ENCODE results near the gene SLC47A2. TPM values are rescaled to one million over a fixed set of nuclear protein-coding genes. Genes with fewer than 3 reads are reported as not detected.

Gene SLC47A2
- polyA plus RNA-seq, 6 donors from 2014 or later, result not detected

DNA sequence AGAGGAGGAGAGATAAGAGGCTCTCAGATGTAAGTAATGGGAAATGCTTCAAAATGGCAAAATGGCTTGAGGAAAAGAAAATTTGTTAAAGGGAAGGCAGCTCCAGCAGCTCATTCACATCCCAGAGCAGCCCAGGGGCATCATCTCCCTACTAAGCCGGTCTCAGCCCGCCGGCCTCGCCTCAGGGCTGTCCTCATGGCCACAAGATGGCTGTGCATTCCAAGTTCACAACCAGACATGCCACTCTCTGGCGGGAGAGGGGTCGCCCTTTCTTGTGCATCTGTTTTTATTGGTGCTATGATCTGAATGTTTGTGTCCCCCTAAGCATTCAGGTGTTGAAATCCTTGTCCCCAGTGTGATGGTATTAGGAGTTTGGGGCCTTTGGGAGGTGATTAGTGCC, 13.5 kb upstream of the SLC47A2 start:
- Mint-ChIP-seq H3K36me3 (no peaks in the 10 kb centered on the region), H3K4me1 (peaks cover 5% of the 10 kb centered on the region in 3 donors), H3K27ac (no peak overlapping the region), H3K27me3 (peaks cover 5 to 16% (median 7%) of the 10 kb centered on the region in 3 donors), H3K9me3 (no peaks in the 10 kb centered on the region), H3K4me3 (no peak overlapping the region)
- ATAC-seq (ENCODE audit: low read depth in 2 of 2), result no peak
- no peak for DNase-seq

GRCh38 chr17:19728084-19728495, 11.7 kb upstream of the SLC47A2 start:
- DNase-seq, result no peak
- H3K27me3 Mint-ChIP-seq, result peaks cover 5 to 16% (median 7%) of the 10 kb centered on the region in 3 donors

GRCh38 chr17:19727501-19728078, 11.2 kb upstream of the SLC47A2 start:
- DNase-seq (no peak), ATAC-seq (ENCODE audit: low read depth in 2 of 2) (no peak)
- Mint-ChIP-seq H3K27me3 (peaks cover 5 to 16% (median 7%) of the 10 kb centered on the region in 3 donors), H3K4me1 (peaks cover 5 to 19% (median 13%) of the 10 kb centered on the region in 3 donors), H3K27ac (no peak overlapping the region), H3K9me3 (no peaks in the 10 kb centered on the region), H3K4me3 (no peak overlapping the region), H3K36me3 (no peaks in the 10 kb centered on the region)

More at GRCh38 chr17:19728084-19728495, 11.7 kb upstream of the SLC47A2 start:
- no peak for ATAC-seq (ENCODE audit: low read depth in 2 of 2)
- Mint-ChIP-seq H3K9me3 (no peaks in the 10 kb centered on the region), H3K27ac (no peak overlapping the region), H3K4me1 (peaks cover 5 to 17% (median 13%) of the 10 kb centered on the region in 3 donors), H3K4me3 (no peak overlapping the region), H3K36me3 (no peaks in the 10 kb centered on the region)

GRCh38 chr17:19726631-19727376, 10.4 kb upstream of the SLC47A2 start:
- no peak overlapping the region for H3K4me3 Mint-ChIP-seq
- H3K9me3 Mint-ChIP-seq, result no peaks in the 10 kb centered on the region
- no peak for ATAC-seq (ENCODE audit: low read depth in 2 of 2)
- peaks cover 5 to 16% (median 14%) of the 10 kb centered on the region in 3 donors for H3K27me3 Mint-ChIP-seq
- H3K4me1 Mint-ChIP-seq, result peaks cover 5 to 19% (median 13%) of the 10 kb centered on the region in 3 donors
- H3K36me3 Mint-ChIP-seq, result no peaks in the 10 kb centered on the region
- DNase-seq, result no peak
- peak overlapping the region in 3 of 6 donors; percentile 12 to 65 (median 32) for H3K27ac Mint-ChIP-seq

- Mint-ChIP-seq H3K36me3 (no peaks in the 10 kb centered on the region), H3K27me3 (peaks cover 5 to 22% (median 14%) of the 10 kb centered on the region in 3 donors), H3K9me3 (no peaks in the 10 kb centered on the region), H3K4me1 (peaks cover 8 to 19% (median 13%) of the 10 kb centered on the region in 3 donors), H3K4me3 (peak overlapping the region; percentile 0 to 87 (median 76)), H3K27ac (peak overlapping the region in 4 of 6 donors; percentile 24 to 94 (median 74))
- ATAC-seq (ENCODE audit: low read depth in 2 of 2) (no peak), DNase-seq (no peak)
These were observed 9.1 kb upstream of the SLC47A2 start for GRCh38 chr17:19725486-19725885.

DNA sequence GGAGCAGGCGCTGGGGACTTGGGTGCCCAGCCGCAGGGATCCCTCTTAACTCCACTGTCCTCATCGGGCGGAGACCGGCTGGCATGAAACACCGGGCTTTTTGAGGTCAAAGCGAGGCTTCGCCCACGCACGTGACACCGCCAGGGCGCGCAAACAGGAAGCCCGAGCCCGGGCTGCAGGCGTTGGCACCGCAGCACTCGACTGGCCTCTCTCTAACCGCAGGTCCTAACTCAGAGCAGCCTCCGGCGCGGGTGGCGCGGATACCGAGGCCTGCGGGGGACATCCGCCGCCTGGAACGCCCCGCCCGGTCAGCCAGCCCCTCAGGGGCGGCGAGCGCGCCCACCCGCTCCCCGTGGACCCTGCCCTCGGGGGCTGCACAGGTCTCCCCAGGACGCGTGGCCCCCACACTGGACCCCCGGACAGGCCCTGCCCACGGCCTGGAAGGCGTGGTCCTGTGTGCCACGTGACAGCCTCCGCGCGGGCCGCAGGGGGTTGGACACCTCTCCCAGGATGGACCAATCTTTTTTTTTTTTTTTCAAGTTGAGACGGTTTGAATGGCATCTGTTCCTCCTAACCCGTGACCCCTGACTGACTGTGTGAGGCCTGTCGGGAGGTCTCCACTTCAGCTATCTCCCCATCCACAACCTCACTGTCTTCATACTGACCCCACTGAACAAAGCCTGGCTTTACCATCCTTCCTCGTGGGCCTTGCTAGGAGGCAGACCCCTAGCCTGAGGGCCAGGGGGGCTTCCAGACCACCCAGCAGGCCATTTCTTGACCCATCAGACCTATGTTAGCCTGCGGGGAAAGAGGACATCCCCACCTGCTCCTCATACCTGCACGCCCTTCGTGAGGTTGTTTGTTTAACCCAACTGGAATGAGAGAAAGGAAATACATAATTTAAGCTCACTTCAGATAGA, 8.4 kb upstream of the SLC47A2 start:
- H3K27me3 Mint-ChIP-seq, result peaks cover 5 to 28% (median 21%) of the 10 kb centered on the region in 3 donors
- DNase-seq (peak; percentile 50), ATAC-seq (ENCODE audit: low read depth in 2 of 2) (peak; percentile 83 to 90)
- H3K36me3 Mint-ChIP-seq, result no peaks in the 10 kb centered on the region
- no peaks in the 10 kb centered on the region for H3K9me3 Mint-ChIP-seq
- peak overlapping the region in 5 of 6 donors; percentile 43 to 94 (median 66) for H3K27ac Mint-ChIP-seq
- H3K4me1 Mint-ChIP-seq, result peaks cover 8 to 19% (median 13%) of the 10 kb centered on the region in 3 donors
- H3K4me3 Mint-ChIP-seq, result peak overlapping the region; percentile 66 to 87 (median 78)

DNA sequence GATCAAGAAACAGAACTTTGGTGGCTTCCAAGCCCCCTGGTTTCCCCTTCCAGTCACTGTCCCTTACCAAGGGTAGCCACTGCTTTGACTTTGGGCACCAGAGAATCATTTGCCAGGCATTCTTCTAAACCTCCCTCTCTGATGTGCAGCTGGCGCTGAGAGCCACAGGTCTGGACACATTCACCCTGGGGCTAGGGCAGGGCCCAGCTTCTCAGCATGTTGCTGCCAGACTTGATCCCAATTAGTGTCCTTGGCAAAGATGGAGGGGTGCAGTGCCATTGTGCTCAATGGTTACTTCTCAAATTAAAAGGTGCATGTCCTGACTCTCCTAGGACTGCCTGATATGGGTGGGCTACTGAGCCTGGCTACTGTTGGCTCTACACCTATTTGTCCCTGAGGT, 7.6 kb upstream of the SLC47A2 start:
- no peak for ATAC-seq (ENCODE audit: low read depth in 2 of 2)
- peak overlapping the region in 2 of 6 donors; percentile 43 to 53 for H3K27ac Mint-ChIP-seq
- H3K4me3 Mint-ChIP-seq, result peak overlapping the region; percentile 61 to 82 (median 70)
- DNase-seq, result no peak
- peaks cover 5 to 25% (median 22%) of the 10 kb centered on the region in 3 donors for H3K27me3 Mint-ChIP-seq
- H3K9me3 Mint-ChIP-seq, result no peaks in the 10 kb centered on the region
- H3K36me3 Mint-ChIP-seq, result no peaks in the 10 kb centered on the region
- H3K4me1 Mint-ChIP-seq, result peaks cover 8 to 19% (median 13%) of the 10 kb centered on the region in 3 donors

DNA sequence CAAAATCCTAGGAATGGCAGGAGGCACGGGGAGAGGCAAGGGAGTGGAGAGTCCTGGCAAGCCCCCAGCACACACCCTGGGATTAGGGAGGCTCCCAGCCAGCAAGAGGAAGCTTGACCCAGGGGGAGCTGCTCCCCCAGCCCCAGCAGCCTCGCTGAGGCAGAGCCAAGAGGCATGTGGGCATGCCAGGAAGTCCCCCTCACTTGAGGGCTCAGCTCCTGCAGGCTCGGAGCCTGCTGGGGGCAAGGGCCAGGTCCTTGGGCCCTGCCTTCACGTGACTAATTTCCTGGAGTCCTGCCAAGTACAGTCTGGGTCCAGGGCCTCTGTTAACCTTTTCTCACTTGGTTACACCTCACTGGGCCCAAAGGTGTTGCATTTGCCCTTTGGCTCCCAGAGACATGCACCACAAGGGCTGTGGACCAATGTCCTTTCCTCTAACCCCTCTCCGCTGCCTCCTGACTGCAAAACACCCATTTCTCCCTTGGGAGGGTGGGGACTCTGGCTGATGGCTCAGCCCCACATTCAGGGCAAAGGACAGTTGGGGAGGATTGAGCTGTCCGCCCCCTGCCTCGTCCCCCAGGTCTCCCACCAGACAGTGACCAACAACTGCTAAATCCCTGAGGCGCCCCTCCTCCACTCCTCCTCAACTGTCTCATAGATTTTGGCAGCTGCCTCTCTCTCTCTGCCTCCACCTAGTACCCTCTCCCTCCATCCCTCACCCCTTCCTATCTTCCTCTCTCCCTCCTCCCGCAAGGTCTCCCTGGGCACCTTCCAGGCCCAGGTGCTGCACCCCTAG, 4.4 kb upstream of the SLC47A2 start:
- H3K27me3 Mint-ChIP-seq, result peaks cover 5 to 25% (median 22%) of the 10 kb centered on the region in 3 donors
- H3K4me1 Mint-ChIP-seq, result peaks cover 8 to 19% (median 13%) of the 10 kb centered on the region in 3 donors
- ATAC-seq (ENCODE audit: low read depth in 2 of 2) (no peak), DNase-seq (no peak)
- H3K9me3 Mint-ChIP-seq, result no peaks in the 10 kb centered on the region
- H3K36me3 Mint-ChIP-seq, result no peaks in the 10 kb centered on the region
- no peak overlapping the region for H3K4me3 Mint-ChIP-seq
- H3K27ac Mint-ChIP-seq, result peak overlapping the region in 3 of 6 donors; percentile 53 to 73 (median 54)

DNA sequence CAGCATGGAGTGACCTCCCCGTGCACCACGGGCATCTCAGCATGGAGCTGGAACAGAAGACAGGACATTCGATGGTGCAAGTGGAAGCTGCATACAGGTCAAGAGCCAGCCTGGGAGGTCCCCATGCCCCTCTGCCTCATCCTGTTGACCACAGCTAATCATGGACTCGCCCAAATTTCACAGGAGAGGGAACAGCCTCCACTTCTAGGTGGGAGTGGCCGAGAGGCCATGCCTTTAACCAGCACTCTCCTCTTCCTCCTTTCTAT, 3.8 kb upstream of the SLC47A2 start:
- Mint-ChIP-seq H3K27me3 (peaks cover 2 to 25% (median 15%) of the 10 kb centered on the region in 3 donors), H3K27ac (no peak overlapping the region), H3K4me1 (peaks cover 6 to 16% (median 11%) of the 10 kb centered on the region in 3 donors), H3K9me3 (no peaks in the 10 kb centered on the region), H3K36me3 (no peaks in the 10 kb centered on the region), H3K4me3 (no peak overlapping the region)
- DNase-seq (no peak), ATAC-seq (ENCODE audit: low read depth in 2 of 2) (no peak)

- Mint-ChIP-seq H3K27me3 (peaks cover 0 to 25% (median 13%) of the 10 kb centered on the region in 3 donors), H3K4me3 (no peak overlapping the region), H3K36me3 (no peaks in the 10 kb centered on the region), H3K4me1 (peaks cover 3 to 13% (median 6%) of the 10 kb centered on the region in 3 donors), H3K9me3 (no peaks in the 10 kb centered on the region), H3K27ac (peak overlapping the region in 2 of 6 donors; percentile 62 to 76)
- DNase-seq (no peak), ATAC-seq (ENCODE audit: low read depth in 2 of 2) (no peak)
These were observed 3.2 kb upstream of the SLC47A2 start for GRCh38 chr17:19719355-19720209.

GRCh38 chr17:19718613-19719354, 2.4 kb upstream of the SLC47A2 start:
- Mint-ChIP-seq H3K27me3 (peaks cover 0 to 25% (median 13%) of the 10 kb centered on the region in 3 donors), H3K4me1 (peaks cover under 1 to 6% (median 3%) of the 10 kb centered on the region in 3 donors), H3K9me3 (no peaks in the 10 kb centered on the region), H3K4me3 (no peak overlapping the region), H3K27ac (peak overlapping the region in 1 of 6 donors; percentile 62), H3K36me3 (no peaks in the 10 kb centered on the region)
- no peak for DNase-seq
- ATAC-seq (ENCODE audit: low read depth in 2 of 2), result no peak
